GM19438 (cell line): ENCODE measurements around the gene KCTD17.
"Not testable (repeated sequence)": the region's sequence is repeated elsewhere in the genome, so short reads cannot be mapped to it uniquely, and the experiment has no call there.

Experiments
- ATAC-seq: cut with Tn5 transposase; IDR thresholded peaks from one replicate; pipeline ENCODE4 v1.9.1; 2021; ENCODE audit warnings: low read depth; ENCODE audit not compliant: unreplicated experiment

Gene KCTD17

DNA sequence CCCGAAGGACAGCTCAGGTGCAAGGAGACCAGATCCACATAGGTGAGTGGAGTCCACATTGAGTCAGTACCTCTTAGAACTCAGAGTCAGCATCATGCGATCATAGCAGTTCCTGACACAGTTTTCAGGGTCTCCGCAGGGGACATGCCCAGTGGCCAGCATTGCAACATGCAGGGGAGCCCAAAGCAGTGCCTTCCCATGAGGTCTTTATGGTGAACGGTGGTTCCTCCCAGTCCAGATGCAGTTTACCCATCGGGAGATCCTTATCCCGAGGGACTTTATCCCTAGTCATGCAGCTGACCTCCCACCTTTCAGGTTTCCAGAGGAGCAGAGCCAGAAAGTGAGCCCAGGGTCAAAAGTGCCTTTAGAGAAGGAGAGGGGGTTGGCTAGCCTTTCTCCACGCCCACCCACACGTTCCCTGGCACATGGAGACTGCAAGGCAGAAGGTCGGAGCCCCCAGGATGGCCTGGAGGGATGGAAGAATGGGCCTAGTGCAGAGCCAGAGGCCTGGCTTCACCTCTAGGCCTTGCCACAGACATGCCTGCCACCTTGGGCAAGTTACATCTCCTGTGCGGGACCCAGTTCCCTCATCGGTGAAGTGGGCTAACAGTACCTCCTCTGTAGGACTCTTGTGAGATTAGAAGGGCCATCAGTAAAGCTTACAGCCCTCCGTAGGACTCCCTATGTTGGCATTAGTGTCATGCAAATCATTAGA, 6.4 kb downstream of the KCTD17 start:
- no peak for ATAC-seq

GRCh38 chr22:37058917-37059701, 7.6 kb downstream of the KCTD17 start:
- no peak for ATAC-seq

- ATAC-seq: no peak
Measured at GRCh38 chr22:37059876-37060449, 8.4 kb downstream of the KCTD17 start.

- no peak for ATAC-seq
Measured at GRCh38 chr22:37060801-37061610, 9.5 kb downstream of the KCTD17 start.

DNA sequence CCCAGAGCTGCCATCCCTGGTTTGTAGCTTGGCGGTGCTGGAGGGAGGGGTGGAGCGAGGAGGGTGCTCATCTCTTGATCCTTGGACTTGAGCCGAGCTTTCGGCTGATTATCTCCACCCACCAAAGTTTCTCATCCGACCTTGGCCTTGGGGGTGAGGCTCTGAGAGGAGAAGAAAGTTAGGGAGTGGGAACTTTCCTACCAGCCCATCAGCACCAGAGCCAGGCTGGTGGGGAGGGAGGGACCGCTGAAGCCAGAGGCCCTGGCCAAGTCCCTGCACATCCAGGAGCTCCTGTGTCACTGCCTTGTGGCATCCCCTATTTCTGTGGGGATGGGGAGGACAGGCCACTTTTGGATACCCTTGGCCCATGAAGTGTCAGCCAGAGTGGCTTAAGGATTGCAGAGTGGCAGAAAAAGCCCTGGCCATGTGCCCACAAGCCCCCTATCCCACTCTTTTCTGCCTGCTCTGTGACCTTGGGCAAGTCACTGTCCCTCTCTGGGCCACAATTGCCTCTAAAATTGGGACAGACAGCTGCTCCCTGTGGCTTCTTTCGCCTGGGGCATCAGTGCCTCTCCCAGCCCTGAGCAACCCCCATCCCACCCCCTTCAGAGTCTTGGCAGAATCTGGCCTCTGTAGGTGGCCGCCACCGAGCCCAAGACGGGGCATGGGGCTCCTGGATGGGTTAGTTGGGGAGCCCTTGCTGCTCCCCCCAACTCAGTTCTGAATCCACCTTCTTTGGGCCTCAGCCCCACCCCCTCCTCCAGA, 10.3 kb downstream of the KCTD17 start:
- no peak for ATAC-seq

DNA sequence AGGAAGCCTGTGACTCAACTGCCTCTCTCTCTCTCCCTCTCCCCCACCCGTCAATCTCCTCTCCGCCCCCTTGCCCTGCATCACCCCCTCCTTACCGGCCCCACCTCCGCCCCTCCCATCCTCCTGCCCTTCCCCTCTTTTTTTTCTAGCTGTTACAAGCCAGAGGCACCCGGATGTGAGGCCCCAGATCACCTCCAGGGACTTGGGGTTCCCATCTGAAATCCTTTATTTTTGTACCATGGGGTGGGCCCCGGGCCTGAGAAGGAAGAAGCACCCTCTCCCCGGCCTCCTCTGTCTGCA, 10.8 kb downstream of the KCTD17 start:
- no peak for ATAC-seq

DNA sequence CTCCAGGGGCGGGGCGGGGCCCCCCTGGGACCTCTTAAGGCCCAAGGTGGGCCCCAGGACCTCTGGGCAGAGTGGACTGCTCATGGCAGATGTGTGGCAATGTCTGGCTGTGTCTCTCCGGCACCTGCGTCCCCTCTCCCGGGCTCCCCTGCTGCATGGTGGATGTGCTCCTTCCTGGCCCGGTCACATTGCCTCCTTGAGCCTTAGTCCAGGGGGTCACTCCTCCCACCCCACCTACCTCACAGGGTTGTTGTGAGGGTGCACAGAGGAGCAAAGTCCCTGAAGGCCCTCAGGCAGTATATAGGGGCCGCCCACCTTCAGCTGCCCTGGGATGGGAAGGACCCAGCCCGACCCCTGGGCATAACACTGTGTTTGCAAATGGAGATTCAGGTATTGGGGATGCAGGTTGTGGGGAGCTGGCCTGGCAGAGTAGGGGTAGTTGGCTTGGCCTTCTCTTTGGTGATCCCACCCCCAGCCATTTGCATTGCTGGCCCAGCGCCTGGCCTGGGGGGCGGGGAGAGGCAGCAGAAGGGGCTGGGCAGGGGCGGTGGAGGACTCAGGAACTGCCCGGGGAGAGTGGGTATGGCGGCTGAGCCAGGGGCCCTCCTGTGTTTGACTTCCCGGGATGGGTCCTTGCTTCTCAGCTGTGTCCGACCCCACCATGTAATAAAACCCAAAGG, 11.3 kb downstream of the KCTD17 start:
- no peak for ATAC-seq

- no peak for ATAC-seq
Measured at GRCh38 chr22:37063431-37064420, 12.2 kb downstream of the KCTD17 start.

GRCh38 chr22:37064553-37064952, 13.0 kb downstream of the KCTD17 start:
- ATAC-seq: no peak

DNA sequence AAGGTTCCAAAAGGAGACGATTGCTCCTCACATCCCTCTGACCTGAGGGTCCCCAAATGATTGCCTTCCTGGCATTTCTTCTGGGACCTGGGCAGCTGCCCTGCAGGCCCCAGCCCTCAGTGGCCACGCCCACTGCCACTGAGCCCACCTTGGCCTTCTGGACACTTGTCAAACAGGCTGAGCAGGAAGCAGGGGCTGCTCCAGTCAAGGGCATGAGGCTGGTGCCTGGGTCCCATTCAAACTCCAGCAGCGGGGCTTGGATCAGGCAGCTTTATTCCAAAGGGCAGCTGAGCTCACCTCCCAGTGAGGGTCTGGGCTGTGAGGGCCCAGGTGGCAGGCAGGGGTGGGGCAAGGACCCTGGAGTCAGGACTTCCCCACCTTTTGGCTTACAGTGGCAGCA, 13.6 kb downstream of the KCTD17 start:
- ATAC-seq: no peak

GRCh38 chr22:37065961-37066360, 14.4 kb downstream of the KCTD17 start:
- ATAC-seq: no peak

- no peak for ATAC-seq
Measured at GRCh38 chr22:37067428-37067827, 15.9 kb downstream of the KCTD17 start.

GRCh38 chr22:37068859-37069258, 17.3 kb downstream of the KCTD17 start:
- no peak for ATAC-seq

DNA sequence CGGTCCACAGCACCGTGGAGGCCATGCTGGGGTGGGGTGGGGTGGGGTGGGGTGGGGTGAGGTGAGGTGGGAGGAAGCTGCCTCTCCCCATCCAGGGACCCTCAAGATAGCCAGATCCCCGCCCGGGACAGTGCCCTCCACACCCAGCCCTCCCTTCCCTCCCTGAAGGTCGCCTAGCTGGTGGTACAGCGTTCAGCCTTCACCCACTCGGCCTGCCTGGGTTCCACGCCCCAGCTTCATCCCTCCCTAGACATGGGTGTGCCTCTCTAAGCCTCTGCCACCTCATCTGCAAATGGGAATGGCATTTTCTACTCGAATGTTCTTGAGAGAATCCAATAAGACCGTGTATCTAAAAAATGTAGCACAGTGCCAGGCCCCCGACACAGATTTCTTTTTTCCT, 17.8 kb downstream of the KCTD17 start:
- no peak for ATAC-seq

GRCh38 chr22:37069719-37070118, 18.2 kb downstream of the KCTD17 start:
- ATAC-seq: no peak

DNA sequence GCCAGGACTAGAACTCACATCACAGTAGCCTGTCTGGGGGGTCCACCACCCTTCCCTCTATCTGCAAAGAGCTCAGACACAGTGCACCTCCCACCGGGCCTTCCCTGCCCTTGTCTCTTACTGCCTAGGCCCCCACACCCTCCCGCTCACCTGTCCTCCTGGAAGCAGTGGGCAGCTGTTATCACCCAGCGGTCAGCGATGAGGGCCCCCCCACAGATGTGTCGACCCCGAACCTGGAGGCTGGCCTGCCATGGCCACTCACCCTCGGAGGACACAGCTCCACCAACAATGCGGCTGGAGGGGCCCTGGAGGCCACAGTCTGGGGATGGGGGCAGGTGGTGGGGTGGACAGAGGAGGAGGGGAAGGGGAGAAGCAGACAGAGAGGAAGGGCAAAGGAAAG, 18.8 kb downstream of the KCTD17 start:
- ATAC-seq: no peak

DNA sequence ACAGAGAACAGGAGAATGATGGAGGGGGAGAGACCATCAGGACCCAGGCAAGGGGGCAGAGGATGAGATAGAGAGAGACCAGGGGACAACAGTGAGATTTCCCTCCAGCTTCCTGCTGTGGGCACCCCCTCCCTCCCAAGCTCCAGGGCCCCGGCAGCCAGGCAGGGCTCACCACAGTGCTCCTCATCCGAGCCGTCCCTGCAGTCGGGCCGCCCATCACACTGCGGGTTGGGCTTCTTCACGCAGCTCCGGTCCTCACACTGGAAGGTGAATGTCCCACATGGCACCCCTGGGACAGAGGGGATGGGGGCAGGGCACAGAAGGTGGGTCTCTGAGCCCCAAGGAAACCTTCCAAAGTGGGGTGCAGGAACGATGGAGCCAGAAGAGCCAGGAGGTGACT, 19.2 kb downstream of the KCTD17 start:
- no peak for ATAC-seq

DNA sequence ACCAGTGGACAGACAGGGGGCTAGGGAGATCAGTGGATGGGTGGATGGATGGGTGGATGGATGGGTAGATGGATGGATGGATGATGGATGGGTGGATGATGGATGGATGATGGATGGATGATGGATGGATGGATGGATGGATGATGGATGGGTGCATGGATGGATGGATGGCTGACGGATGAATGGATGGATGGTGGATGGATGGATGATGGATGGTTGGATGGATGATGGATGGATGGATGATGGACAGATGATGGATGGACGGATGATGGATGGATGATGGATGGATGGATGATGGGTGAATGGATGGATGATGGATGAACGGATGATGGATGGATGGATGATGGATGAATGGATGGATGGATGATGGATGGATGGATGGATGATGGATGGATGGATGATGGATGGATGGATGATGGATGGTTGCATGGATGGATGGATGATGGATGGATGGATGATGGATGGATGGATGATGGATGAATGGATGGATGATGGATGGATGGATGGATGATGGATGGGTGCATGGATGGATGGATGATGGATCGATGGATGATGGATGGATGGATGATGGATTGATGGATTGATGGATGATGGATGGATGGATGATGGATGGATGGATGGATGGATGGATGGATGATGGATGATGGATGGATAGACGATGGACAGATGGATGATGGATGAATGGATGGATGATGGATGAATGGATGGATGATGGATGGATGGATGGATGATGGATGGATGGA, 20.5 kb downstream of the KCTD17 start:
- ATAC-seq: not testable (repeated sequence)
